HepG2 (cell line): ENCODE results near the gene AFF1. TPM values are rescaled to one million over a fixed set of nuclear protein-coding genes. Genes with fewer than 3 reads are reported as not detected.

Experiments used
- ARID2 ChIP-seq: sonication (generic); formaldehyde crosslinking; IDR thresholded peaks from 2 replicates; pipeline ENCODE4 v1.8.1; 2022; ENCODE audit warnings: mild to moderate bottlenecking, missing genetic modification reagents, borderline replicate concordance
- ATF5 ChIP-seq: sonication (generic); formaldehyde crosslinking; IDR thresholded peaks from 2 replicates; pipeline ENCODE4 v1.4.0; 2020; ENCODE audit warnings: mild to moderate bottlenecking, low read depth, missing genetic modification reagents
- EZH2 ChIP-seq: conservative IDR thresholded peaks from 2 replicates; pipeline ENCODE4 v1.6.1; 2012; ENCODE audit warnings: mild to moderate bottlenecking, low read depth, low read length, moderate library complexity
- FIP1L1 ChIP-seq: fragments of 200-400 bp; formaldehyde crosslinking; IDR thresholded peaks from 2 replicates; pipeline ENCODE4 v1.6.1; 2018; ENCODE audit warnings: low read depth, mild to moderate bottlenecking, low read length, moderate library complexity, borderline replicate concordance; ENCODE audit not compliant: insufficient read depth
- KLF16 ChIP-seq, 2 experiments: sonication (generic) in 1 of 2; formaldehyde crosslinking in 1 of 2; IDR thresholded peaks; 2 replicates each; pipeline versions ENCODE4 v1.6.1 to v1.8.0; 2016 to 2023; ENCODE audit warnings: missing genetic modification reagents in 2 of 2, missing compliant biosample characterization in 1 of 2
- MNT ChIP-seq: fragments of 450-650 bp; IDR thresholded peaks from 2 replicates; pipeline ENCODE4 v1.6.1; 2016
- NFE2L2 ChIP-seq: fragments of 150-350 bp; IDR thresholded peaks from 2 replicates; pipeline ENCODE4 v1.6.1; 2014; ENCODE audit warnings: low read length
- SIN3B ChIP-seq: fragments of 150-350 bp; IDR thresholded peaks from 2 replicates; pipeline ENCODE4 v1.6.1; 2014; ENCODE audit warnings: low read length
- STAT5B ChIP-seq: sonication (generic); formaldehyde crosslinking; IDR thresholded peaks from 2 replicates; pipeline ENCODE4 v1.4.0; 2020; ENCODE audit warnings: missing genetic modification reagents
- TFAP4 ChIP-seq: sonication (generic); IDR thresholded peaks from 2 replicates; pipeline ENCODE4 v1.6.1; 2016; ENCODE audit warnings: low read depth, borderline replicate concordance
- TGIF2 ChIP-seq: IDR thresholded peaks from 2 replicates; pipeline ENCODE4 v1.6.1; 2016; ENCODE audit warnings: control low read depth, missing compliant biosample characterization
- TRIM22 ChIP-seq: fragments of 450-650 bp; IDR thresholded peaks from 2 replicates; pipeline ENCODE4 v1.6.1; 2017
- USF2 ChIP-seq, 2 experiments: sonication (generic) in 1 of 2; formaldehyde crosslinking in 1 of 2; IDR thresholded peaks; 2 replicates each; pipeline versions ENCODE4 v1.5.1 to v1.6.1; 2011 to 2020; ENCODE audit warnings: borderline replicate concordance in 1 of 2, low read depth in 1 of 2, low read length in 1 of 2, mild to moderate bottlenecking in 1 of 2, missing genetic modification reagents in 1 of 2, moderate library complexity in 1 of 2
- ZBTB4 ChIP-seq: sonication (generic); formaldehyde crosslinking; IDR thresholded peaks from 2 replicates; pipeline ENCODE4 v1.4.0; 2020; ENCODE audit warnings: missing genetic modification reagents, mild to moderate bottlenecking, borderline replicate concordance
- ZNF564 ChIP-seq: sonication (generic); formaldehyde crosslinking; IDR thresholded peaks from 2 replicates; pipeline ENCODE4 v1.8.1; 2023; ENCODE audit warnings: mild to moderate bottlenecking, missing genetic modification reagents
- ZSCAN31 ChIP-seq: sonication (generic); formaldehyde crosslinking; IDR thresholded peaks from 2 replicates; pipeline ENCODE4 v1.5.0; 2020; ENCODE audit warnings: low read depth, mild to moderate bottlenecking, missing genetic modification reagents
- polyA plus RNA-seq, 8 experiments: library from polyadenylated mRNA; depleted of rRNA in 3 of 8; stranded (reverse) in 7 of 8; unstranded in 1 of 8; fragments of >200 nt; fragmentation: Illumina TruSeq in 4 of 8; extraction: Trizol in 4 of 8; gene quantifications; 2 replicates each; pipeline versions ENCODE4 v1.2.1 to v1.2.3, GENCODE V29; 2011 to 2016; ENCODE audit warnings: low read depth in 4 of 8, missing spikeins in 1 of 8, mixed read lengths in 1 of 8; ENCODE audit not compliant: insufficient read depth in 1 of 8
- total RNA-seq, 5 experiments: library from RNA; depleted of rRNA; stranded (reverse); fragments of >200 nt; fragmentation: Illumina TruSeq; extraction: Trizol; gene quantifications; 2 replicates each; pipeline ENCODE4 v1.2.3, GENCODE V29; 2016; ENCODE audit warnings: low read depth in 1 of 5

The AFF1 gene
- total and polyA plus RNA-seq, 2 of the 13 experiments (the other 11 are each of a cell fraction or from before 2014, with no cell fraction given), result 15.5 to 15.9 TPM

- TF ChIP-seq MNT (no peak), SIN3B (no peak), ATF5 (CRISPR knock-in tag) (no peak), FIP1L1 (no peak), TGIF2 (CRISPR knock-in tag) (no peak), TFAP4 (peak; percentile 30; the same call in 1 of the 2 replicates), NFE2L2 (no peak), KLF16 (CRISPR knock-in tag; IDR thresholded peaks at IDR 0.05) (peak in 1 of 2 experiments; percentile 51; a peak in 1 of 4 replicates), ZBTB4 (CRISPR knock-in tag) (no peak), ZNF564 (CRISPR knock-in tag) (no peak), STAT5B (CRISPR knock-in tag) (no peak), USF2 (IDR thresholded peaks at IDR 0.05; ENCODE audit: low read depth, low read length) (no peak), USF2 (CRISPR knock-in tag; IDR thresholded peaks at IDR 0.05; ENCODE audit: borderline replicate concordance) (no peak), ARID2 (no peak), ZSCAN31 (peak; percentile 60; the same call in 1 of the 2 replicates), TRIM22 (no peak), EZH2 (no peak)
Observed at GRCh38 chr4:86972997-86973396, 38.2 kb downstream of the AFF1 start (continued).
